Stimulated activated naive B cell treated with anti-CD40 and anti-IgM and Interleukin-4, amounts not matched to agents 10 μg/mL and 1 μg/mL and 100 μg/mL, for 72 hours (primary cell): ENCODE data around the gene GSN.

ENCODE experiments used
- ATAC-seq, 2 donors: fragments of 150-1000 bp; cut with Tn5 transposase; replicated peaks; 2 replicates each; pipeline ENCODE4 v1.10.0; 2021; ENCODE audit warnings: moderate library complexity in 1 of 2
- DNase-seq: peaks from one replicate; pipeline ENCODE4 v3.0.0; 2021
- H3K27ac Mint-ChIP-seq: one replicate; pipeline ENCODE4 v1.8.0; 2022; ENCODE audit warnings: mild to moderate bottlenecking, mixed read lengths
- H3K27me3 Mint-ChIP-seq, 2 donors: one replicate each; pipeline ENCODE4 v1.8.0; 2022; ENCODE audit warnings: mixed read lengths in 2 of 2
- H3K36me3 Mint-ChIP-seq, 2 donors: one replicate each; pipeline ENCODE4 v1.8.0; 2022; ENCODE audit warnings: mixed read lengths in 2 of 2, mild to moderate bottlenecking in 1 of 2
- H3K4me1 Mint-ChIP-seq, 2 donors: one replicate each; pipeline ENCODE4 v1.8.0; 2022; ENCODE audit warnings: mixed read lengths in 2 of 2, mild to moderate bottlenecking in 1 of 2
- H3K4me3 Mint-ChIP-seq, 2 donors: one replicate each; pipeline ENCODE4 v1.8.0; 2022; ENCODE audit warnings: mild to moderate bottlenecking in 2 of 2, mixed read lengths in 2 of 2, moderate library complexity in 1 of 2
- H3K9me3 Mint-ChIP-seq, 2 donors: one replicate each; pipeline ENCODE4 v1.8.0; 2022; ENCODE audit warnings: mixed read lengths in 2 of 2, mild to moderate bottlenecking in 1 of 2

Gene GSN

DNA sequence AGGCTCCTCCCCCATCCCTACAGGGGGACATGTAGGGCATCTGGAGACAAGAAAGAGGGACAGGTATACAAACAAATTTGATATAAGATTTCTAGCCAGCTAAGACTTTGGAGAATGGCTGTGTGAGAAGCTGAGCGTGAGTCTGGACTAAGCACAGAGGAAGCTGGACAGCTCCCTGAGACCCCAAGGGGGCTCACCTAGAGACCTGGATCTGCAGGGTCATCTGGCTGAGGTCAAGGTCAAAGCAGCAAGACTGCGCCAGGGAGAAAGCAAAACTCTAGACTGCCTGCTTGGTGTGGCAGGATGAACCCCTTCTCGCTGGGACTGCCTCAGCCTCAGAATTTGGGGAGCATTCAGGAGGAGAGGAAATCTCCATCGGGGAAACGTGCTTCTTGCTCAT, 8.0 kb upstream of the GSN start:
- Mint-ChIP-seq H3K9me3 (no peaks in the 10 kb centered on the region), H3K4me1 (peaks cover 2 to 5% of the 10 kb centered on the region in 2 donors), H3K36me3 (peaks cover 14 to 26% of the 10 kb centered on the region in 2 donors), H3K4me3 (no peak overlapping the region), H3K27ac (no peak overlapping the region), H3K27me3 (no peaks in the 10 kb centered on the region)
- ATAC-seq (no peak), DNase-seq (no peak)

DNA sequence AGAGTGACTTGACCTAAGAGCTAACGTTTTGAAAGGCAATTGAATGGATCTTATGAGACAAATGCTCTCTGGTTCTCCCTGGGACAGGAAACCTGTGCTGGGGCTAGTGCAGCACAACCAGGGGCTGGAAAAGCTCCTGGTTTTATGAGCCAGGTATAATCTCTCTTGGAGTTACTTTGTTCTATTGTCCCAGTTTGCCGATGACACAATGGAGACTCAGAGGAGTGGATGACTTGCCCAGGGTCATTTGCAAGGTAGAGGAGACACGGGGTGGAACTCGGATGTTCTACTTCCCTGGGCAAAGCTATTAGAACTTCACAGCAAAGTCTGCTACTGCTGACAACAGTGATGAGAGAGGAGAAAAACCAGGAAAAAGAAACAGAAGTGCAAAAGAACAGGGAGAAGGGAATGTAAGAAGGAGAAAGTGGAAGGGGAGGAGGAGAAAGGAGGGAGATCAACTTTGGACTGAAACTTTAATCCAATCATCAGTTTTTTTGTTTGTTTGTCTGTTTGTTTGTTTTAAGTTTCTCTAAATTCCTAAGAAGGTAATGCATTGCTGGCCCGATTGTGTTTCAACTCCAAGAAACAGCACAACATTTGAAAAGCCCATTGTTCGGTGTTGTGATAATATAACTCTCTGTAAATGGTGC, 7.4 kb upstream of the GSN start:
- no peak overlapping the region for H3K27ac Mint-ChIP-seq
- DNase-seq = no peak
- H3K27me3 Mint-ChIP-seq = no peaks in the 10 kb centered on the region
- no peak for ATAC-seq
- H3K4me3 Mint-ChIP-seq = no peak overlapping the region
- peaks cover 16 to 30% of the 10 kb centered on the region in 2 donors for H3K36me3 Mint-ChIP-seq
- H3K4me1 Mint-ChIP-seq = peaks cover 2 to 5% of the 10 kb centered on the region in 2 donors
- no peaks in the 10 kb centered on the region for H3K9me3 Mint-ChIP-seq

DNA sequence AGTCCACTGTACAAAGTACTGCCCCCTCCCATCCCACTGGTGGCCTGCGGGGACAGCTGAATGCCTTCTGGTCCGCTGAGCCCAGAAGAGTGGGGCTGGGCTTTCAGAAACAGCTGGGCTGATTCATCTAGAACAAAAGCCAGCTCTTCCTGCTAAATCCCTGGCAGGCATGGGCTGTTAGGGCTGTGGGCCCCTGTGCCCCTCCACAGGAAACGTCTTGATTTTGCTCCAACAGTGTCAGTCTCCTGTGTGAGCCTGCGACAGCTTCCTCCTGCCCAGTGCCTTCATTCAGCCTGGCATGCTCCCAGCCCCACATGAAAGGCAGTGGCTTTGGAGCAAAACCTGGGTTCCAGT, 6.9 kb upstream of the GSN start:
- no peak overlapping the region for H3K4me3 Mint-ChIP-seq
- H3K27ac Mint-ChIP-seq = no peak overlapping the region
- peaks cover 2 to 4% of the 10 kb centered on the region in 2 donors for H3K4me1 Mint-ChIP-seq
- H3K36me3 Mint-ChIP-seq = peaks cover 16 to 30% of the 10 kb centered on the region in 2 donors
- no peaks in the 10 kb centered on the region for H3K27me3 Mint-ChIP-seq
- ATAC-seq (no peak), DNase-seq (no peak)
- no peaks in the 10 kb centered on the region for H3K9me3 Mint-ChIP-seq

DNA sequence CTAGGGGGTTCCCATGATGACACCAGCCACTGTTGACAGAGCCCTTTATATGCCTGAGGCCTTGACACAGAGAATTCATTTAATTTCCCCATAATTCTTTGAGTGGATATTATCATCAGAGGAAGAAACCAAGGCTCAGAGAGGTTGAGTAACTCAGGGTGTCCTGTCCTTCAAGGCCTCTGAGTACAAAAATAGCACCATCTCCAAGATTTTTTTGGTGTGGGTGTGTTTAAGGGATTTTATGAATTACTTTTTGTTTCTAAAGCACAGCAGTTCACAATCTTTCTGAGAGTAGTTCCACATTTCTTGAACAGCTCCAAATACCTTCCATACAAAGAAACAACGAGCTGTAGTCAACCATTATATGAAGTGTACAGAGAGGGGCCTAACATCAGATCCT, 6.2 kb upstream of the GSN start:
- H3K4me1 Mint-ChIP-seq = peaks cover 0 to 2% of the 10 kb centered on the region in 2 donors
- H3K36me3 Mint-ChIP-seq = peaks cover 13 to 26% of the 10 kb centered on the region in 2 donors
- H3K27me3 Mint-ChIP-seq = no peaks in the 10 kb centered on the region
- ATAC-seq = no peak
- no peak for DNase-seq
- H3K4me3 Mint-ChIP-seq = no peak overlapping the region
- H3K27ac Mint-ChIP-seq = no peak overlapping the region
- H3K9me3 Mint-ChIP-seq = no peaks in the 10 kb centered on the region

DNA sequence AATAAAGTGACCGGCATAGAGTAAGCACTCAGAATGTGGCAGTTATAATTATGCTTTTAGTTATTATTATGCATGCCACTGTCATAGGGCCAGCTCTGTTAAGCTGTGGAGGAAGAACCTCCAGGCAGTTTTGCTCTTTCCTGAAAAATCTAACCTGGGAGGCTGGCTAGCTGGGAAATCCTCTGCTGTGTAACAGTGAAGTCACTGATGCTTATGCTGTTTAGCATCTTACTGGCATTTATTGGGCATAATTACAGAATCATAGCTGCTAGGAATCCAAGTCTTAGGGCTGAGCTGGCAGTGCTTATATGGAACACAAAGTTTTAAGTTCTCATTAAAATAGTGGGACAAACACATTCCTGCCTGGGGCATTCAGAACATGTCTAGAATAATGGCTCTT, 5.5 kb upstream of the GSN start:
- H3K27me3 Mint-ChIP-seq = no peaks in the 10 kb centered on the region
- no peak for DNase-seq
- no peak overlapping the region for H3K27ac Mint-ChIP-seq
- no peaks in the 10 kb centered on the region for H3K9me3 Mint-ChIP-seq
- peaks cover under 1 to 2% of the 10 kb centered on the region in 2 donors for H3K4me1 Mint-ChIP-seq
- H3K36me3 Mint-ChIP-seq = peaks cover 13 to 26% of the 10 kb centered on the region in 2 donors
- ATAC-seq = no peak
- no peak overlapping the region for H3K4me3 Mint-ChIP-seq

DNA sequence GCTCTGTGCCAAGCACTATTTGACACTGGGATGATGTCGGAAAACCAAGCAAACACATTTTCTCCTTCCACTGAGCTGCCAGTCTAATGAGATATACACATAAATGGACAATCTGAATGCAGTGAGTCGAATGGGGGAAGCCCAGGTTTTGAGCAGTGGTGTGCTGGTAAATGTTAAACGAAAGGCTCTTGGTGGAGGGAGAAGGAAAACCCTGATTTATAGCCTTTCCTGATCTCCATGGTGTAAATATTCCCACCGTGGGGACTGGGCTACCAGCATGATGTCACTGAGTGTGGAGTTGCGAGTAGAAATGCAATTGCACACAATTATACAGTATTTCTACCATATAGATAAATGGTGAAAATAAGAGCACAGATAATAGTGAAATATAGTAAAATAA, 5.0 kb upstream of the GSN start:
- ATAC-seq = no peak
- H3K9me3 Mint-ChIP-seq = no peaks in the 10 kb centered on the region
- H3K27ac Mint-ChIP-seq = no peak overlapping the region
- H3K27me3 Mint-ChIP-seq = no peaks in the 10 kb centered on the region
- H3K36me3 Mint-ChIP-seq = peaks cover 13 to 22% of the 10 kb centered on the region in 2 donors
- H3K4me3 Mint-ChIP-seq = no peak overlapping the region
- DNase-seq = no peak
- peaks cover 5 to 6% of the 10 kb centered on the region in 2 donors for H3K4me1 Mint-ChIP-seq

DNA sequence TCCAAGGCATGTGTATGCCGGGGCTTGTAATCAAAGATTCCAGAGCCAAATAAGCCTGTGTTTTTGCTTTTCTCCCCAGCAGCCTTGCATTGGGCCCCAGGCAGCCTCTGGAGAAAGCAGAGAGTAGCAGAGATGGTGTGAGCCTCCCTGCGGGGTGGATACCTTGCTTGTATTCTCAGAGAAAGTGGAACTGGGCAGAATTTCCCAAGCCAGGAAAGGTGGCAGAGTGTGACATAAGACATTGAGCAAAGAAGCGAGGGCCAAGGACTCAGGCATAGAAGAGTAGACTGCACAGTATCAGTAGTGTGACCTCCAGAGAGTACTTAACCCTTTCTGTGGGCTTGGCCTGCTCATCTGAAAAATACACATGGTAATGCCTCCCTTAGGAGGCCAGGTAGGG, 1.6 kb upstream of the GSN start:
- Mint-ChIP-seq H3K27ac (no peak overlapping the region), H3K9me3 (no peaks in the 10 kb centered on the region), H3K36me3 (peaks cover 4 to 14% of the 10 kb centered on the region in 2 donors), H3K4me3 (peak overlapping the region in 1 of 2 donors; percentile 45), H3K27me3 (peaks cover 5% of the 10 kb centered on the region in 2 donors), H3K4me1 (peaks cover 17 to 26% of the 10 kb centered on the region in 2 donors)
- no peak for ATAC-seq
- no peak for DNase-seq

DNA sequence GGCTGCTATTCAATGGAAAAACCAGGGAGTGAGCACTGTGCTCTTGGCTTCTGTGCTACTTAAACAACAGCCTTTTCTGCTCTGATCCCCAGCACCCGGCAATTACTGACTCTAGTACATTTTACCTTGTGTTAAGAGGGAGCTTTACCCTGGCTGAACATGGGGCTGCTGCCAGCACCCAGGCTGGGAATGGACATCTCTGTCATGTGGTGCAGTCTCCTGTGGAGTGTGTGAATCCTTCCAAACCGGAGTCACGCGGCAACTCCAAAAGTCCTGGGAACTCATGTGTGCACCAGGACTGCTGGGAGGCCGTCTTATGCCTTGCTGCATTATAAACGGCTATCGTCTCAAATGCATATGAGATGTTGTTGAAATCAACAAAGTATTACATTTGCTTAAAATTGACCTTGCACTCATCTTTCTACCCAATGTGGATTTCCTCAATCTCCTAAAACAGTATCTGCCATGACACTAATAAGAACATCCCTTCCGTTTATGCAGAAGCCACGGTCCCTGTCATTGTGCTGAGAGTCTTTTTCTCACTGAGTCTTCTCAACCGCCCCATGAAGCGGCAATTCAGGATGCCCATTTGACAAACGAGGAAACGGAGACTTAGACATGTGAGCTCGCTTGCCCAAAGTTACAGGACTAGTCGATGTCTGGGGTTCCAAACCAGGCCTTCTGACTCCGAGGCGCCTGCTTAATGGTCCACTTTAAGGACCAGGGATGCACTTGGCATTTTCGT, 884 bp upstream of the GSN start:
- Mint-ChIP-seq H3K27ac (peak overlapping the region; percentile 9), H3K4me1 (peaks cover 21 to 33% of the 10 kb centered on the region in 2 donors), H3K36me3 (peaks cover 4 to 18% of the 10 kb centered on the region in 2 donors), H3K9me3 (no peaks in the 10 kb centered on the region), H3K27me3 (peaks cover 5% of the 10 kb centered on the region in 2 donors), H3K4me3 (peak overlapping the region; percentile 83 to 88)
- DNase-seq (no peak), ATAC-seq (no peak)

DNA sequence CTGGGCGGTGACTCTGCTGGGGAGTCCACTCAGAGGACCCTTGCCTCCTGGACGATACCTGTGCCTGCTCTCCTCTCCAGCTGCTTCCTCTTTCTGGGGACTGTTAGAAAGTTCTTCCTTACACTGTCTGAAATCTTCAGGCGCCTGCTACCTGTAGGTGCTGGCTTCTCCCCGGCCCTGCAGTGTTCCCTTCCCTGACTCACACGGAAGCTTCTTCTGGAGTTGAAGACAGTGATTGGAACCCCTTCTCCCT, 562 bp downstream of the GSN start:
- peak overlapping the region; percentile 59 for H3K27ac Mint-ChIP-seq
- no peaks in the 10 kb centered on the region for H3K9me3 Mint-ChIP-seq
- no peak for DNase-seq
- peaks cover 5% of the 10 kb centered on the region in 2 donors for H3K27me3 Mint-ChIP-seq
- H3K4me3 Mint-ChIP-seq = peak overlapping the region; percentile 81 to 88
- ATAC-seq = peak; percentile 67 to 71
- H3K4me1 Mint-ChIP-seq = peaks cover 21 to 41% of the 10 kb centered on the region in 2 donors
- peaks cover 4 to 15% of the 10 kb centered on the region in 2 donors for H3K36me3 Mint-ChIP-seq

DNA sequence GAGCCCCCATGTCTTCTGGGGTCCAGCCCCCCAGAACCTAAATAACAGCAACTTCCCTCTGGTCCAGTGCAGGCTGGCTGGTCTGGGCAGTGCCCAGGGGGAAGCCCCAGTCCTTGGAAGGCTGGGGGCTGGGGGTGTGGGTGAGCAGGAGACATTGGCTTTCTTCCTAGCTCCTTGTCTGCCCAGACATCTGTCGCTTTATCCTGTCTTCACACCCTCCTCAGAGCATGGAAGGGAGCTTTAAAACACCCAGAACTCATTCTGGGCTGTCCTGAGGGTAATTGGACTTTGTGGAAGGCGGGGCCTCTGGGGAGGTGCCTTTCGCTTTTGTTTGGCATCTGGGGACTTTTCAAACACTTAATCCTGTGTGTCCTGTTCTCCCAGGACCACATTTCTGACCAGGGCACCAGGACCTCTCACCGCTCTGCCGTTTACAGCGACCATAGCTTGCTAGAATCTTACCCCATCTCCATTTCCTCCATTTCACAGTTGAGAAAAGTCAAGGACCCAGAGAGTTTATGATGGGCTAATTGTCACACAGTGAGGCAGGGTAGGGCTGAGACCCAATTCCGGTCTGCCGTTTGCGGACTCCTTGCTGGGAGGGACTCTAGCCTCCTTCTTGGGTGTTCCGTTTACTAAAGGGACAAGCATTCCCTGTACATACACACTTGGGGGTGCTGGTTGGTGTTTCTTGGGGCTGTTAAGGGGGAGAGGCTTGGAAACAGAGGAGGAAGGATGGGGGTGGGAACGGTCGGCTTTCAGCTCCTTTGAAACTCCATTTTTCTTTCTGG, 1.1 kb downstream of the GSN start:
- ATAC-seq = peak; percentile 2 to 12
- Mint-ChIP-seq H3K36me3 (peaks cover 4 to 15% of the 10 kb centered on the region in 2 donors), H3K9me3 (no peaks in the 10 kb centered on the region), H3K4me3 (peak overlapping the region; percentile 81 to 88), H3K4me1 (peaks cover 21 to 41% of the 10 kb centered on the region in 2 donors), H3K27me3 (peaks cover 5% of the 10 kb centered on the region in 2 donors), H3K27ac (peak overlapping the region; percentile 59)
- DNase-seq = no peak

DNA sequence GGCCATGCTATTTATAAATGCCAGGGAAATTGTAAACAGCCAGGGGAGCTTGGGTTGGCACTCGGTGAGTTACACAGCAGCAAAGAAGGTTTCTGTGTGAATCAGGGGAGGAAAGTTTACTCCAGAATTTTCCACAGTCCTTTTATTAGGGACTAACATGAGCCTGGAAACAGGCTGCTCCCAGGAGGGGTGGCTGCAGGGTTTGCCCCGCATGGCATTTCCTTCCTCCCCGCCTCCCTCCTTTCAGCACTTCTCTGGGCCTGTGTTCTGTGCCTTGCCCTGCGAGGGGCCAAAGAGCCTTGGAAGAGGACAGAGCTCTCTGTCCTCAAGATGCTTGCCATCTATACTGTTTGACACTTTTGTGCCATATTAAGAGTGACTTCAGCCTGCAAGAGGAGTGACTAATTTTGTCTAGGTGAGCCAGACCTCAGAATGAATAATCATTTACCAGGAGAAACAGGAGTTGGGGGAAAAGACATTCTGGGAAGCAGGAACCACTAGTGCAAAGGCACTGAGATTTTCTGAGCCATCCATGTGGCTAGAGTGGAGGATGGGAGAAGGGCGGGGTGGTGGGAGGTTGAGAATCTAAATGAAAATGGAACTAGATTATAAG, 1.8 kb downstream of the GSN start:
- Mint-ChIP-seq H3K9me3 (no peaks in the 10 kb centered on the region), H3K4me1 (peaks cover 21 to 41% of the 10 kb centered on the region in 2 donors), H3K36me3 (peaks cover 7 to 20% of the 10 kb centered on the region in 2 donors), H3K4me3 (no peak overlapping the region), H3K27me3 (peaks cover 5% of the 10 kb centered on the region in 2 donors), H3K27ac (peak overlapping the region; percentile 31)
- ATAC-seq (no peak), DNase-seq (no peak)

DNA sequence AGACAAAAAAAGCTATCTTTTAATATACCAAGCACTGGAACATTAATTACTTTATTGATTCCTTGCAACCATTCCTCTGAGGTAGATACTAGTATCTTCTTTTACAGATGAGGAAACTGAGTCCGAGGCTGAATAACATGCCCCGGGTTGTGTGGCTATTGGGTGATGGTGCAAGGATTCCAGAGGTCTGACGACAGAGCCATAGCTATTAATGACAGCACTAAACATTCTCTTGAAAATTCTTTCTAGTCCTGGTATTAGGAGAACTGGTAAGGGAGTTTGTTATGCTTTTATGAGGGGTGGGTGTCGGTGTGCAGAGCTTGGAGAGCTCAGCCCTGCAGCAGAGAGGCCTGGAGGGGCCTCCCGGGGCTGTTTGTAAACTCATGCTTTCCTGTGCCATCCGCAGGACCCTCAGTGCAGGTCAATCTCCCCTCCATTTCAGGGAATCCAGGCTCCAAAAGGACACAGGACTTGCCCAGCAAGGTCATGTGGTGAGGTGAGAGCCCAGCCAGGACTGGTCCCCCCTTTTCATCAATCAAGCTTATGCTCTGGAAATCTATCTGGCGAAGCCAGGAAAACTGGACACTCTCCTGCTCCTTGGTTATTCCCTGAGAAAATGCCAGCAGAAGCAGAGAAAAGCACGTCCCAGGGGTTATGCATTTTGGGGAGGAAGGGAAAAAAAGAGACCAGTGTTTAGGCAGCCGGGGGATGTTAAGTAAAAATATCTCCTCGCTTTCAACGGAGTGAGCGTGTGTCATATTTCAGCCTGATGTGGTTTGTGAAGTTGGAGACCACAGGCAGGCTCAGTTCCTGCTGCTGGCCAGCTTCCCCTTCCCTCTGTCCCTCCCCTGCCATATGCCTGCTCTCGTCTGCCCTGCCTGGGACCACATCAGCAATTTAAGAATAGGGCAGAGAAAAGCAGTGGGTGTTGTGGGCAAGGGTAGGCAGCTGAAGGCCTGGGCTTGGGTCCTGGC, 3.7 kb downstream of the GSN start:
- no peak for DNase-seq
- H3K36me3 Mint-ChIP-seq = peaks cover 8 to 15% of the 10 kb centered on the region in 2 donors
- no peaks in the 10 kb centered on the region for H3K9me3 Mint-ChIP-seq
- peak; percentile 75 to 81 for ATAC-seq
- no peak overlapping the region for H3K27ac Mint-ChIP-seq
- H3K4me3 Mint-ChIP-seq = peak overlapping the region in 1 of 2 donors; percentile 48
- peaks cover 21 to 45% of the 10 kb centered on the region in 2 donors for H3K4me1 Mint-ChIP-seq
- H3K27me3 Mint-ChIP-seq = peaks cover 5% of the 10 kb centered on the region in 2 donors

DNA sequence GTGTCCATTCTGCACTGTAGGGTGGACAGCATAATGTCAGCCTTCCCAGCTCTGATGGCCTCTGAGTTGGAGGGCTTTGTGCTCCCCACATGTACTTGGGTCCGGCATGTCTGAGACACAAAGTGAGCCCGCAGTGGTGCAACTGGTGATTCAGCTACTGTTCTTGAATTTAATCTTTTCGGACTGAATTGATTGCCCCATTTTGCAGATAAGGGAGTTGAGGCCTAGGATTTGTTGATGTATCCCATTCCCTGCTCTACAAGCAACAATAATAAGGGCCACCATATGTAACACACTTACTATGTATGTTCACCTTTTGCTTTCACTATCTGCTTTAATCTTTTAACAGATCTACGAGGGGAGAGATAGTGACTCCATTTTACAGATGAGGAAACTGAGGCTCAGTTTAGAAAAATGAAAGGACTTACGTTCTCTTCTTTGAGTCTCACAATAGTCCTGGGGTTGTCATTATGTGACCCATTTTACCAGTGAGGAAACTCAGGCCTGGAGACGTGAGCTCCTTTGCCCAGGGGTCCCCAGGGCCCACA, 4.5 kb downstream of the GSN start:
- peaks cover 21 to 44% of the 10 kb centered on the region in 2 donors for H3K4me1 Mint-ChIP-seq
- DNase-seq = no peak
- ATAC-seq = no peak
- no peak overlapping the region for H3K4me3 Mint-ChIP-seq
- H3K36me3 Mint-ChIP-seq = peaks cover 8 to 15% of the 10 kb centered on the region in 2 donors
- peaks cover 5% of the 10 kb centered on the region in 2 donors for H3K27me3 Mint-ChIP-seq
- no peaks in the 10 kb centered on the region for H3K9me3 Mint-ChIP-seq
- H3K27ac Mint-ChIP-seq = no peak overlapping the region
